GM19238 (cell line): ENCODE data around the gene ZNF462.
"Not testable (repeated sequence)": the region's sequence is repeated elsewhere in the genome, so short reads cannot be mapped to it uniquely, and the experiment has no call there.

Experiments
- DNase-seq: peaks from one replicate; pipeline ENCODE4 v3.0.0; 2011; ENCODE audit warnings: low spot score; ENCODE audit not compliant: insufficient read length

ZNF462 gene

GRCh38 chr9:106886111-106887046 lies 23.4 kb downstream of the ZNF462 start:
- no peak for DNase-seq

GRCh38 chr9:106887066-106887465 lies 24.1 kb downstream of the ZNF462 start:
- DNase-seq: no peak

GRCh38 chr9:106889061-106889590 lies 26.2 kb downstream of the ZNF462 start:
- DNase-seq: no peak

DNA sequence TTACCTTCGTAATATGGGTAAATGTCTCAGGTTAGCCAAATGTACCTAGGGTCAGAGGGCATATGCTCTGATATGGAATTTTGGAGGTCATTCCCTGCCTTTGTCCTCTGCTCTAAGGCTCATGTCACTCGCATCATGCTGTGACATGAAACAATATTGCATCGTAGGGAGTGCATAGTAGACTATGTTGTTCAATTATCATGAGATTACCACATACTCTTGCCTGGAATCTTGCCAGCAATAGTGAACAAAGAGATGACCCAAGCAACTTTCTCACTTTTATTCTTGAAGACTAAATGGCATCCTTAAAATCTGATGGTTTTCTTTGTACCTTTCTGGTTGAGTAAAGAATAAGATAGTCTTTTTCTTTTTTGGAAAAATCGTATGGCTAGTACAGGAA lies 27.6 kb downstream of the ZNF462 start:
- no peak for DNase-seq

- no peak for DNase-seq
Observed at GRCh38 chr9:106891286-106891685, 28.3 kb downstream of the ZNF462 start.

GRCh38 chr9:106892632-106893031 lies 29.7 kb downstream of the ZNF462 start:
- no peak for DNase-seq

DNA sequence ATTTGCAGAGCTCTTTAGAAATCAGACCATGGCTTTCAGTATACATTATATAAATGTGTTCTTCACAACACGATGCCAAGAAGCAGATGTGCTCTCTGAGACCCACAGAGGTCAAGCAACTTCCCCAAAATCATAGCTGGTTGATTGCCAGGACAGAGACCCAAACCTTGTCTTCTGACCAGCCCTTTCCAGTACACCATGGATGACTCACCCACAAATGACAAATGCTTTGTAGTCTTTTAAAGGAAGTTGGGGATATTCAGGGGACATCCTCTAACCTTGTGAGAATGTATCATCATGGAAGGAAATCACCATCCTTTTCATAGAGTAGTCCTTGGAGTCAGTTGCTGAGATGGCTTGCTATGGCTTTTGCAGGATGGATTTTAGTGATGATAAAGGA lies 30.1 kb downstream of the ZNF462 start:
- DNase-seq: no peak

- no peak for DNase-seq
Observed at GRCh38 chr9:106896695-106897094, 33.7 kb downstream of the ZNF462 start.

- DNase-seq: no peak
Observed at GRCh38 chr9:106897236-106897635, 34.3 kb downstream of the ZNF462 start.

DNA sequence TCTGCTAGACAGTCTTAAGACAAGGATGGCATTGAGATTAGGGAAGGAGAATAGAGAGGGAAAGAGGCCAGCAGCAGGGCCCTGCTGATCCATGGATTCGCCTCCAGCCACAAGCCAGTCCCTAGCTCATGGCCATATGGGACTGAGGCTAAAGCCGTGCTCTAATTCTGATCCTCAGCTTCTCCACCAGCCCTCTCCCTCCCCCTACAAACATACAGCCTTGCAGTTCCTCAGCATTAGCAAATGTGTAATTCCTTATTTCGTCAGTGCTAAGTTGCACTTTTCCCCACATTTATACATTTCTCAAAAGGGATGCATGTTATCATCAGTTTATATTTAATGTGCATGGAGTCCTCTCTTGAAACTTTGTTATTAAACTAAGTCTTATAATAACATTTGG lies 34.8 kb downstream of the ZNF462 start:
- no peak for DNase-seq

GRCh38 chr9:106900523-106900922 lies 37.6 kb downstream of the ZNF462 start:
- DNase-seq: not testable (repeated sequence)

GRCh38 chr9:106906129-106906528 lies 43.2 kb downstream of the ZNF462 start:
- DNase-seq: no peak

GRCh38 chr9:106911951-106912350 lies 49.0 kb downstream of the ZNF462 start:
- no peak for DNase-seq

DNA sequence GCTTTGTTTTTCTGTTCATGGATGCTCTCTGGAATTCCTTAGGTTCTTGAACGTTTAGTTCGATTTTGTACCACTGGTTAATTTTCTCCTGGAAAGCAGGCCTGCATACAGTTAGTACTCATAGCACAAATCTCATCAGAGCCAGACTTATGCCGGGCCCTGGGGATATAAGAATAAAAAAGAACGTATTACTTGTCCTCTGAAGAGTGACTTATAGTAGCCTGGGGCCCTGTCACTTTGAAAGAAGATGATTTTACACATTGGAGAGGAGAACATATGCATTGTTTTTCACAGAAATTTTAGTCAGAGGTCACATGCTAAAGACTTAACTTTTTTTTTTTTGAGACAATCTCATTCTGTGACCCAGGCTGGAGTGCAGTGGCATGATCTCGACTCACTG lies 50.3 kb downstream of the ZNF462 start:
- DNase-seq: no peak

GRCh38 chr9:106915851-106916250 lies 52.9 kb downstream of the ZNF462 start:
- DNase-seq: no peak

- no peak for DNase-seq
Observed at GRCh38 chr9:106916466-106917235, 53.7 kb downstream of the ZNF462 start.

DNA sequence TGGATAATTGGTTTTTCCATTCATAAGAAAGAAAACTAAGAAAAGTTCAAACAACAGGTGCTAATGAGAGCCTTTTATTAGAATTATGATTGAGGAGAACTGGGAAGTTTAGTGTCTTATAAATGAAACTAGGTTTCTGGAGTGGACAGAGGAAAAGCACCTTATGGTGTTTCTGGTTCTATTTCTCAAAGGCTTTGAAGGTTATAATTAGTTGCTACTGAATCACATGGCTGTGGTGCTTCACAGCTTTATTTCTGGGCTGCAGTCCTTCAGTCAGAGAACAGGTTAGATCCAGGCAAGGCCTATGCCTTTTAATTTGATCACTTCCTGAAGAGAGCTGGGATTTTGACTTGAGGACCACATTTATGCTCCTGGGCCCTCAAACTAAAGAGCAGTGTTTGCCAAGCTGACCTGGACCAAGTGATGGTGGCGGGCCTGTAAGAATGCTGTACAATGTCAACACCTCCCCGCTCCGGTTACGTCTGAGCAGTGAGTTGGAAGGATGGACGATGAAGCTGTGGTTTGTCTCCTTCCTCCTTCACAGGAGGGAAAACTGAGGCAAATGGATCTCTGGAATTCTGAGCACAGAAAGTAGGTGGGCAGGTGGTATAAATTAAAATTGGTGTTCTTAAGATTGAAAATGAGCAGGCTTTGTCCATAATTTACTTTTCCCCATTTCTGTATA lies 56.0 kb downstream of the ZNF462 start:
- DNase-seq: no peak

GRCh38 chr9:106920091-106920490 lies 57.1 kb downstream of the ZNF462 start:
- no peak for DNase-seq

DNA sequence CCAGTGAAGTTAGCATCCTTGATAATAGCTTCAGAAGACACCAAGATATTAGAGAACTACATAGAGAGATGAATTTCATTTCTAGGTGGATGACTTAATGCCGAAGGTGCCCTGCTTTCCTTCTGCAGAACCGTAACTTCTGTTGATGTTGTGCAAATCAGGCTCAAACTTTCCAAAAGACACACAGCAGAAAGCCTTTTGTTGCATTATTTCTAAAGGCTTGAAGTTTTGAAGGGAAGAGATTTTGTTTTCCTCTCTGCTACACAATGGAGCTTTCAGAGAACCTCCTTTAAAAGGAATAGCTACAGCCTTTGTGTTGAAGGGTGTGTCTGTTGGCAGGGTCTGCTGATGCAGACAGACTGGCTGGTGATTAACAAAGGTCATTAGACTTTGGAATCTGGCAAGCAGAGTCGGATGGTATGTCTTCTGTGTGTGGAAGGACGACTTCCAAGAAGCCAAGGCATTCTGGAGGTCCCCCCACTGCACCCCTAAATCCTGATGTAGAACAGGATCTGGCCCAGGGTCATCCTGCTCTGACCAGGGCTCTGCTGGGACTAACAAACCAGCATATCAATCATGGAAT lies 57.8 kb downstream of the ZNF462 start:
- DNase-seq: no peak

DNA sequence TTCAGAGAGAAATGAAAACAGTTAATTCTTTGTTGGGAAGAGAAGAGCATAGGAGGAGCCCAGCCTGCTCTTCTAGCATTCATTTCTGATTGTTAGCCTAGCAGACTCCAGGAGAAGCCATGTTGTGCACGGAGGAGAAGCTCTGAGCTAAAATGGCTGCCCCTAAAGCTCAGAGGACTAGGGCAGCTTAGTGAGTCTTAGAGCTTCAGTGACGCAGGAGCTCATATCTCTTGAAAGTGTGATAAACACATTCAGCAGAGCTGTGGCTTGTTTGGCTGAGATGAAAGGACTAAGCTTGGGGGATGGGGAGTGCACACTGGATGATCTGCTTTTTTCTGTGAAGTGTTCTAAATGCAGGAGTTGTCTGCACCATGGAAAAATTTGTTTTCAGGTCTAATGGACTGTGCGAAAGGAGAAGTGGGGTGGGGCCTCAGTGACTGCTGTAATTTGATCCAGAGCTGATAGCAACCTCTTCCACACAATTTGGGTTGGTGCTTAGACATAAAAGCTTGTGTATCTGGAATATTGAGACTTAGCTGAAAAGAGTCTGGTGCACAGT lies 58.5 kb downstream of the ZNF462 start:
- no peak for DNase-seq

DNA sequence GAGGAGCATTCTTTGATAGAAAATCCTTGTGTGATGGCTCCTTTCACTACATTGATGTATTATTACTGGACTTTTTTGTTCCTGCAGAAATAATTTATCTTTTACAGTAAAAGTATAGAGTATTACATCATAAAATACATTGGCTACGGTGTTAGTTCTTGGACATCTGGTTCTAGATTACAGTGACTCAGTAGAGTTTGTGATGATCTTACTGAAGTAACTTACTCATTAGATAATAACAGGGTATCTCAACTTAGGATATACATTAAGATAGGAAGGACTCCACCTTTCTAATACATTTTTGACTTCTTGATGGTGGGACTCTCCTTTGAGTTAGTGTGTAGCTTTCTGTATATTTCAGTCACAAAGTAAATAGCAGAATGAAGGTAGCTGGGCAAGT lies 59.1 kb downstream of the ZNF462 start:
- DNase-seq: no peak
